NCI-H446 (cell line): Measurements from ENCODE around the gene CELSR1.
"Not testable (repeated sequence)": the region's sequence is repeated elsewhere in the genome, so short reads cannot be mapped to it uniquely, and the experiment has no call there.

Experiments
- DNase-seq, 2 experiments: peaks; one replicate each; lab custom pipeline; 2025; lab: John Stamatoyannopoulos, UW

The CELSR1 gene

DNA sequence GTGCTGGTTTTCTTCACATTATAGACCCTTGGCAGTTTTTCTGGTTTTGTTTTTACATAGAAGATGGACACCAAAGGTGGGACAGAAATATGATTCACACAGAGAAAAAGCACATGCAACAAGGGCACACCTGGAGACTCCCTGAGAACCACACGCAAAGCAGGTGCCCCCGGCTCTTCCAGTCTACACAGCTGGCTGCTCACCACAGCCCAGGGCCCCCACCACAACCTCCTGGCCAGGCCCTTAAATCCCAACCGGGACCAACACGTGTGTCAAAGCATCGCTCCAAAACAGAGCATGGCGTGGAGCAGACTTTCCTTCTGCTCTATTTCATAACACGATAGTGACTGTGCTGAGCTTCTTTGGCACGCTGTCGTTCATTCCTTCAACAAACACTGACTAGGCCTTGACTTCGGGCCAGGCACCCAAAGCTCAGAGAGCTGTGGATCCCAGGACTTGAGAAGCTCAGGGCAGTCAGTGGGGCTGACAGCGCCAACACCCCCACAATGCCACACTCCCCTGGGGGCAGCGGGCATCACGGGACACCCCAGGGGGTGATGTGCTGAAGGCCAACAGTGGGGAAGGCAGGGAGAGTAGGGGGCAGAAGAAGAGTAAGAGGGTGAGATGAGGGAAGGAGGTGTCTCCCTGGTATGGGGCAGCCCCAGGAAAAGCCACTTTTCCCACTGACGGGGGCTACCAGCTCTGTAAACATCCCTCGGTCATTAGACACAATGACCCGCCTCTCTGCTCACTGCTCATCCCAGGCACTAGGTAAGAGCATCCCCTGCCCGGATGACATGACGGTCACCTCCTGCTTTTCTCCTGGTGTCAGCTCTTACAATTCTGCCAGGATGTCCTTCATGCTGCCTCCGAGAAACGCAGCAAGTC lies 26.0 kb downstream of the CELSR1 start:
- DNase-seq = no peak

DNA sequence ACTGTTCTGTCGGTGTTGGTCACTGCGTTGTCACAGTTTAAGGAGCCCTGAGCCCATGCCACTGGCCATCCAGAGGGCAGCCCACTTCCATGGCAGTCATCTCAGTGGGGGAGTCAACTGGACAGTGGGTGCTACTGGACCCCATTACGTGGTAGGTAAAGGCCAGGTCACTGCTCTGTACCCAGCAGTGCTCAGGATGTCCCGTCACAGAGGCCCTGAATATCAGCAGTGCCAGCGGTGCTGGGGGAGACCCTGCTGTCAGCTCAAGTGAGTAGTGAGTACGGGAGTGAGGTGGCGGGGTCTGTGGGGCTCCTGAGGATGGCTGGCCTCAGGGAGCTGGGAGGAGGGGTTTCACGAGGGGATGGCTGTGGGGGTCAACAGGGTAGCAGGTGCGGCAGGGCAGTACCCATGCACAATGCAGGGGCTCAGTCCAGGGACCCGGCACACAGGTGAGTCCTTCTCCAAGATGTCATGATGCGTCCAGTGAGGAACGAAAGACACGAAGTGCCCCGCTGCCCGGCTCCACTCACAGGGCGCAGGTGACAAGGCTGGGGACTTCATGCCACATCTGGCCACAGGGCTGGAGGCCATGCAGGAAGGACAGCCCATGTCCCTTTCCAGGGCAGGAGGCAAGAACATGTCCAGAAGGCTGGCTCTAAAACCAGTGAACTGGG lies 27.9 kb downstream of the CELSR1 start:
- DNase-seq = no peak

DNA sequence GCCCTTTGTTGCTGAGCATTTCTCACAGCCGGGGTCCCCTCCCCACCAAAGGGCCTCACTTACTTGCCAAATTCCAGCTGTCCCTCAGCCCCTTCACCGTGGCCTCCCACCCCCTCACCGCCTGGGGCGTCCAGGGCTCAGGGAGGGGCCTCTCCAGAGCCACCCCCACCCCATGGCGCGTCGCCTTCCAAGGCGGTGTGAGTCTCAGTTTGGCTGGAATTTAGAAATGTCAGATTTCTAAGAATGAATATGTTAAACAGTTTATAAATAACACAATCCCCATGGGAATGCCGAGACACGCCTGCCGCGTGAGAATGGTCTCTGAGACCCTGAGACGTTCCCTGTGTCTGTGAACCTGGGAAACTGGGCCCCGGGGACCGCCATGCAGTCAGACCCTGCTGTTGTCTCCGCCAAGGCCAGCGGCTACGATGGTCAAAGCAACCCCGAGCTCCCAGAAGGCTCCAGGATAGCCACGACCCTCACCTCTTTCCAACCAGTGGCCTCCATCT lies 28.9 kb downstream of the CELSR1 start:
- DNase-seq = no peak

DNA sequence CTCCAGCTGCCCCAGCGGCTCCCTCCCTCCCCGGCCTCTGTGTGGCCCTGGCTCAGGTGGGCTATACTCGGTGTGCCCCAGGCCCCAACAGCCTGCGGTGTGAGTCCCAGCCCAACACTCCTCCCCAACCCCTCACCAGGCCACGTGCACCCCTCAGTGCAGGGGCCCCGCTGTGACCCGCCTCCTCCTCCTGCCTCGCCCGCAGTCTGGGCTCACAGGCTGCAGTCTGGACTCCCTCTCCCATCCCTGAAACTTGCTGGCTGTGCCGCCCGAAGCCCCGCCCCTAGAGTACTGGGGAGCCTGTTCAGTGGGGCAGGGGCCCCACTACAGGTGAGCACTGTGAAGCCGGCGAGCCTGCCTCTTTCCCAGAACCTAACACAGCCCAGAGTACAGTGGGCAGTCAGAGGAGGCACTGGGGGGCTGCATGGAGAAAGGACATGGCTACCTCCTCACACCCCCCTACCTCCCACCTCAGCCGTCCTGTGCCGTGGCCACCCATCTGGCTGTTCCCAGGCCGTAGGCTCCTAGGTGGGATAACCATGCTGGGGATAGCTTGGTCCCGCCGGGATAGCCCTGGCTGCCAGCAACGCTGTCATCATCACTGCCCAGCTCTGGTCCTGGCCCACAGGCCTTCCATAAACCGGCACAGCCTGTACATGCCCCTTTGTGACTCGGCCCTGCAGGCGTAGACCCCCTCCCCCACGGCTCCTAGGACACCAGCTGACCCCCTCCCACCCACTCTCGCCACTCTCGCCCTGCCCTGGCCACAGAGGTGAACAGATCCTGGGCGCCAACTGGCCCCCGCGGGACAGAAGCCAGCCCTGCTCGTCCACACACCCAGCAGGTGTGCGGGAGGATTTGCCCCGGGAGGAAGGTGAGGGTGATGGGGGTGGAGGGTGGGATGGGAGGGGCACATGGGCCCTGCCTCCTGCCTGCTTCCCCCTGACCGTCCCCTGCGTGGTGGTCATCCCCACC lies 29.7 kb downstream of the CELSR1 start:
- DNase-seq = no peak

DNA sequence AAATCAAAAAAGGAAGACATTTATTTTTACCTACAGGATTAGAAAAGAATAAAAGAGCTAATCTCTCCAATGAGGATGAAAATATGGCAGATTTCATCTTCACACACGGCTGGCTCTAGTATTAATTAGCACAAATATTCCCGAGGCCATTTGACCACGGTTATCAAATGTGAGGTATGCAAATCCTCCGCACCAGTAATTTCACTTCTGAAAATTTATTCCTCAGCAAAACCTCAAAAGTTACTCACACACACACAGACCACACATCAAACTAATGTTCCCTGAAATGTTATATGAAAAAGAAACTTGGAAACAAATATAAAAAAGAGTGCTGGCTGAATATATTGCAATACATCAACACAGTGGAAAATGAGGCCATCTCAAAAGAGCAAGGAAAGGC lies 32.8 kb downstream of the CELSR1 start:
- no peak for DNase-seq

DNA sequence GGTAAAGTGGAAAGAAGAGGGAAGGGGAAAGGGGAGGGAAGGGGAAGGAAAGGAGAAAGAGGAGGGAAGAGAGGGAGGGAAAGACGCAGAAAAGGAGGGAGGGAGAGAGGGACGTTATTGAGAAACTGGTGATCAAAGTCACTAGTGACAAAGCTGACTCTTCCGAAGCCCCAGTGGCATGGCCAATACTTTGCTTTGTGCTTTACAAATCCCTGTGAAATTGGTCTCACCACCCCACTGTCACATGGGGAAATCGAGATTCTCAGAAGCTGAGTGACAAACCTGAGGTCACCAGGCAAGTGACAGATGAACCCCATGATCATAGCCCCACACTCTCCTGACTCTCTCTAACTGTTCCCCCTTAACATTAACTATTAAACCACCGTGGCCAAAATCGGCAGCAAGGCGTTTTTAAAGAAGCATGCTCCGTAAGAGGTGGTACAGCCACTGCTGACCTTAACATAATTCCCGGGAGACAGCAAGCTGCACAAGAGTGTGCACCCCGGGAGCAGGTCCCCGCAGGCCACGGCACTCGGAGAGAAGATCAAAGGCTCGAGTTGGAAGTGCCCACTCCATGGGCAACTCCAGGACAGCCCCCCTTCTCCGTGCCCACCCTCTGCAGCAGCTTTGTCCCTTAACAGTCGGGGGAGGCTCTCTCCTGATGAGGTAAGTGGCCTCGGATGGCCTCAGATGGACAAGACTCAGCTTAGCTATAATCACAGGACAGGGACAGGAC lies 34.8 kb downstream of the CELSR1 start:
- DNase-seq = no peak

DNA sequence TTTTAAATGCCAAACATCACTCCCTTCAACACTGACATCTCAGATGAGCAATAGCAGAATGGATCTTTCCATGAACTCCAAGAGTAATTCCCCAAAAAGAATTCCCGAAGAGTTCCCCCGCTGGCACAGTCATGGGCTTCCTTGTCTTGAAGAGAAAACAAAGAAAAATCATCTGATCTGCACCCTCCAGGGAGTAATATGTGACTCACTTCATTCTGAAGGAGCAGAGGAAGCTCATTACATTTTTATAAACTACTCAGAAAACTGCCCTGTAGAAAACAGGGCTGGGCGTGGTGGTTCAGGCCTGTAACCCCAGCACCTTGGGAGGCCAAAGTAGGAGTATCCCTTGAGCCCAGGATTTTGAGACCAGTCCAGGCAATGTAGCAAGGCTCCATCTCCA lies 35.7 kb downstream of the CELSR1 start:
- no peak for DNase-seq

DNA sequence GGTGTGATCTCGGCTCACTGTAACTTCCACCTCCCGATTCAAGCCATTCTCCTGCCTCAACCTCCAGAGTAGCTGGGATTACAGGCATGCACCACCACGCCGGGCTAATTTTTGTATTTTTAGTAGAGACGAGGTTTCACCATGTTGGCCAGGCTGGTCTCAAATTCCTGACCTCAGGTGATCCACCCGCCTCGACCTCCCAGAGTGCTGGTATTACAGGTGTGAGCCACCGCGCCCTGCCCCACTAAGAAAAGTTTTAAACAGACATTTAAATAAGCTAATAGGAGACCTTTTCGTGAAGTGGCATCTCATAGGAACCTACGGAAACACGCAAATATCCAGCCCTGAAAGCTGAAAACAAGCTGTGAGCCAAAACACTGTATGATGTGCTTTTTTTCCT lies 36.2 kb downstream of the CELSR1 start:
- not testable (repeated sequence) for DNase-seq

DNA sequence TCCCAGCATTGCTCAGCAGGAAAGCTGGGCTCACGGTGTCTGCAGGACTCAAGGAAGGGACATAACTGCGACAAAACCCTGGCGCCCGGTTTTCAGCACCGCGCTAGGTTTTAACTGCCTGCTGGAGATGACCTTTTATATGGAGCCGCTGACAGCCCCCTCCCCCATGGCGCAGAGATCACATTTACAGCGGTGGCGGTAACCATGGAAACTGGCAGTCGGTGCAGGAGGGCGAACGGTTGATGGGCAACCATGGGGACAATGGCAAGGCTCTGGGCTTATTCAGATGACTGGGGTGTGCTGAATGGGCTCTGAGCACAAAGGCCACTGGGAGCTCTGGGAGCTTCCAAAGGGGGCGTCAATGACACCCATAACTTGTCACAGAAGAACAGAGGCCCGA lies 37.2 kb downstream of the CELSR1 start:
- no peak for DNase-seq

DNA sequence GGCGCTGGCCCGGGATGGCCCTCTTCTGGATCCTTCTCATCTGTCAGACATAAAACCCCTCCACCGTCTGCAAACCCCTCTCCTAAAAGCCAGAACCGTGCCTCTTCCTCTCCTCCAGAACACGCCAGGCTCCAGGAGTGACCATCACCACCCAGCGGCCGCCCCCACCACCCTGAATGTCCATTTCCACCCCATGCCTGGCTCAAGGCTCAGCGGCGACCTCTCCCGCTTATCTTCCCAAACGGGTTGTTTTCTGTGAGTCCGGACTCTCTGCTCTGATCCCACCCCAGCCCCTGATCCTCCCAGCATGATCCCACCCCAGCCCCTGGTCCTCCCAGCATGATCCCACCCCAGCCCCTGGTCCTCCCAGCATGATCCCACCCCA lies 37.6 kb downstream of the CELSR1 start:
- DNase-seq = no peak

DNA sequence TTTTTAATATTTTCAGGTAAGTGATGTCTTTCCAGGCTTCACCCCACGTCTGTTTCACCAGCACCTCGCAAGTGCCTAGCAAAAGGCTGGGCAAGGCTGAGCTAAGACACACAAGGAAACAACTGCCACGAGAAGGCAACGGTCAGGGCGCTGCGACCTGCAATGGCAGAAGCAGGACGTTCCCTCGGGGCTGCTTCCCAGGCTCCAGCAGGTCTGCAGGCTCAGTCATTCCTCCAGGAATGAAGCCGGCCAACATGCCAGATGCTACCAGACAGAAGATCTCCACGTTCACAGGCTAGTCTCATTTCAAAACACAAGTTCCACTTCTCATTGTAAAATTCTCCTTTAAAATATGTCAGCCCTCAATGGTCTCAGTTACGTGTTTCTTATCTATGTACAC lies 45.5 kb downstream of the CELSR1 start:
- DNase-seq = no peak

DNA sequence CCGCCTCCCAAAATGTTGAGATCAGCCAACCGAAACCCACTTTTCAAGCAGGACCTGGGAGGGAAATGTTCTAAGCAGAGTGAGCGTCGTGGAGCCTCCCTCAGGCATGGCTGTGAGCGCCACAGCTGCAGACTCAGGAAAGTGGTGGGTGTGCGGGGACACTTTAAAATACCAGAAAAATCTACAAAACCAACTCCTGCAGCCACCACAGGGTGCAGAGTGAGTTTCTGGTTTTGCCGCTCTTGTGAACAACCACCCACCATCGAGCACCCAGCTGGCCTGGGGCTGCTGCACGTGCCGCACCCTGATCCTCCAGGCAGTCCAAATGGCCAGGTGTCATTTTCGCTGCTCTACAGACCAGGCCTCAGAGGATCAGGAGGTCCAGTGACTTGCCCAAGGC lies 46.9 kb downstream of the CELSR1 start:
- DNase-seq = no peak

DNA sequence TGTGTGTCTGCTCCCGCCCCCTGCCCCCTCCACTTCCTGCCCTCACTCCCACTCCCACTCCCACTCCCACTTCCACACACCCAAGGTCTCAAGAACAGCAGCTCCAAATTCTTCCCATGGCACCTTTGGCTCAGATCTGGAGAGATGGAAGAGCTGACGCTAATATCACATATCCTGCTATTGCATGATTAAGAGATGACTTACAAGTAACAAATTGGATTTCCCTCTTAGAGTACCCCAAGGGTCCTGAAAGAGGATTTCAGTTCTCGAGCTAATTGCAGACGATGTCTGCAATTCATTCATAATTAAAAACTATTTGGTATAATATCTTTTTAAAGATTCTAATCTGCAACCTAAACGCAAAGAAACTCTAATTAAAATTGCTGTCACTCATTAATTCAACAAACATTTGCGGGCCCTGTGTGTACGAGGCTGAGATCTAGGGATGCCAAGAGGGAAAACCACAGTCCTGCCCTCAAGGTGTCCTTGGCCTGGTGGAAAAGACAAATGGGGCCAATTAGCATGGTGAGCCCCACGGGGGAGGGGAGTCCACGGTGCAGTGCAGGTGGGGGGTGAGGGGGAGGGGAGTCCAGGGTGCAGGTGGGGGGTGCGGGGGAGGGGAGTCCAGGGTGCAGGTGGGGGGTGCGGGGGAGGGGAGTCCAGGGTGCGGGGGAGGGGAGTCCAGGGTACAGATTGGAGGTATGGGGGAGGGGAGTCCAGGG lies 50.3 kb downstream of the CELSR1 start:
- no peak for DNase-seq

DNA sequence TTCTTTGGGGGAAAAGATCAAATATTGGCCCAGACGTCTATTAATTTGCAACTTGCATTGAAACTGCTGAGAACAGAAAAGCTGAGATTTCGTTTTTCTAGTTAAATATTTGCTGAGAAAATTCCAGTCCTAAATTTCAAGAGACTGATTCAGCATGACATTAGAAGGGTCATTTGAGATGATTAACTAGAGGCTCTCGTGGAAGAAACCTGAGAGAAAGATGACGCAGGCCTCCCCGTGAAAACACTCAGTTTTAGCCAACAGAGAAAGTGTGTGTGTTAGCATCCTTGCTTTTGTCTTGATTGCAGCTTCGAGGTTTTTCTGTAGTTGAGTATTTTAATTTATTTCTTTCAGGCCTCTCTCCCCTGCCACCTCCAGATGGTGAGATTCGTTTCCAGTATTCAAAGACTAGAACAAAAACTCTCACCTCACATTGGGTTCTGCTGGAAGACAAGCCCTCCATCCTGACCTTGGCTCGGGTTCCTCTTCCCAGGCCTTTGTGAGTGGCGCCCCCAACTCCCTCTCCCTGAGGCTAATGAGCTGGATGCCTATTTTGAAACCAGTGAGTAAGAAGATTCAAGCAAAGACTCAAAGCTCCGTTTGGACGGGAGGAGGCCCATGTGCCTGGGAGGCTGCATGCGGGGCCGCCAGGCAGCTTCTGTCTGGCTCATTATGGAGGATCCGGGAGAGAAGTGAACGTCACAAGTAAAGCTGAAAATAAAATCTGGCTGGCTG lies 52.4 kb downstream of the CELSR1 start:
- DNase-seq = no peak

DNA sequence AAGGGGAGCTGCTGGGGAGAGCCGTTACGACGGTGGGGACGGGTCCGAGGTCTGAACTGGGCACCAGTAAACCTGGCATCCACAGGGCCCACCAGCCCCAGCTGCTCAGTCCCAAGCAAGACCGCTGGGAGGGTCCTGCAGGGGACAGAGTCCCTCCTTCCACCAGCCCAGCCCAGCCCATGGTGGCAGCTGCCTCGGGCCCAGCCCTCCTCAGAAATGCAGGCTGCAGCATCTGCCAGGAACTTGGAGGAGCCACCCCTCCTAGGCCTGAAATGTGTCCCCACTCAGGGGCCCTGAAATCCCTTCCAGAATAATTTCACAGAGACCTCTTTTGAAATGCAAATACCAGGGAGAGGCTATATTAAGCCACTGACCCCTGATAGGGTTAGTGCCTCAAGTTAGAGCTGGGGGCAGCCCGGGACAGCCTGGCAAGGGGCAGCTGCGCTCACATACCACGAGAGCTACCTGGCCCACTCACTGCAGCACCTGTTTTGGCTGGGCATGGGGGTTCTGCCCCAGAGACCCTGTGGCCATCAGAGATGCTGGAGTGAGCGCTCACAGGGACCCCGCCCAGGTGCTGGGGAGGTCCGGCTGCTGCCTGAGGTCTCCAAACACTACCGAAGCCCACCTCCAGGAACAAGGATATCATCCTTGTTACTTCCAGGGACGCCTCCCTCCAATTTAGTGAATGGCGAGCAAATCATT lies 53.1 kb downstream of the CELSR1 start:
- no peak for DNase-seq

DNA sequence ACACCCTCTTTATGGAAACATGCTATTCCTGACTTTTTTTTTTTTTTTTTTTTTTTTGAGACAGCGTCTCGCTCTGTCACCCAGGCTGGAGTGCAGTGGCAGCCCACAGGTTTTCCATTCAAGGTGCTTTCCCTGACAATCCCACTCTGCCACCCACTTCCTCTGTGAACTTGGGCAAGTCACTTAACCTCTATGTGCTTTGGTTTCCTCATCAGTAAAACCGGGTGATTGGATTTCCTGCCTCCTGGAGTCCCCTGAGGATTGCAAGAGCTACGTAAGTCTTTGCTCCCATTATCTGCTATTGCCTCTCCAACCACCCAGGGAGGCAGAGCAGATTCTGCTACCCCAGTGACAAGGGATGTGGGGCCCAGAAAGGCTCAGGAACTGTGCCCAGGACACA lies 54.1 kb downstream of the CELSR1 start:
- DNase-seq = no peak

DNA sequence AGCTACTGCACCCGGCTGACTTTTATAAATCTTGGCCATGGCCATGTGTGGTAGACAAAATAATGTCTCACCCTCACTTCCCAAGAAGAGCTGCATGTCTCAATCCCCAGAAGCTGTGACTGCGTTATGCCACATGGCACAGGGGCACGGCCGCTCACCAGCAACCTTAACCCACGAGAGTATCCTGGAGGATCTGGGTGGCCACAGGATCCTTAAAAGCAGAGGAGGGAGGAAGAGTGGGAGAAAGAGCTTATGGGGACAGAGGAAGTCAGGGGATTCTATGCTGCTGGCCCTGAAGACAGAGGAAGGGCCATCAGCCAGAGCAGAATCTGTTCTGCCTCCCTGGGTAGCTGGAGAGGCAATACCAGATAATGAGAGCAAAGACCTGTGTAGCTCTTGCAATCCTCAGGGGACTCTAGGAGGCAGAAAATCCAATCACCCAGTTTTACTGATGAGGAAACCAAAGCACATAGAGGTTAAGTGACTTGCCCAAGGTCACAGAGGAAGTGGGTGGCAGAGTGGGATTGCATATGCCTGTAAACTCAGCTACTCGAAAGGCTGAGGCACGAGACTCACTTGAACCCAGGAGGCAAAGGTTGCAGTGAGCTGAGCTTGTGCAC lies 55.3 kb downstream of the CELSR1 start:
- no peak for DNase-seq

DNA sequence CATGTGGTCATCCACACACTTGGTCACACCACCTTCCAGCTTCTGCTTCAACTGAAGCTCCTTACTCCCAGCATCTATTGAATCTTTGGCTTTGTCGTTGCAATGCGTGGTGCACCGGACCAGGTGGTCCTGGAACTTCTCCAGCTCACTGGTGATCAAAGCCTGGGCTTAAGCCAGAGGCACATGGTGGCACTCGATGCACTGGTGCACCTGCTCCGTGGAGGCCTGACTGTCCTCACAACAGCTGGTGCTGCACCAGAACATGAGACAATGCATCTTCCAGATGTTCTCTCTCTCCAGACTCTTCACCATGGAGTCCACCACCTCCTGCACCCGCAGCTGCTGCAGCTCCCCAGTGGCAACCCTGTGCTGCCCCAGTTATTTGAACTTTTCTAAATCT lies 56.0 kb downstream of the CELSR1 start:
- DNase-seq = no peak

DNA sequence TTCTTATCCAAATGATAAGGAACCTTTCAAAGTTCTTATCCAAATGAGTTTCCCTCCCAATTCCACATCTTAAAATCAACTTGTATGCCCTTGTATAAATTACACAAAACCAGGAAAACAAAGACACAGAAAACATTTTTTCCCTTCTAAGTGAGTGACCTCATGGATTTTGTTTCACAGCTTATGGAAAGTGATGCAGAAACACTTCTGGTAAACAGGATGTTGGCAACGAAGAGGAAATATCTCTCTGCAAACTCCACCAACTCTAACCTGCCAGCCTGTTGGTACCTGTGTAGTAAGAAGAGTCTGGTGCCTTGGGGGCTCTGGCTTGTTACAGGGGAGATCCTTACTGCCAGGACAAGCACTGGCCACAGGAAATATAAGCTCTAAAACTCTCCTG lies 57.0 kb downstream of the CELSR1 start:
- DNase-seq = no peak
